ENCODE data around the gene RXRG.

The RXRG gene

DNA sequence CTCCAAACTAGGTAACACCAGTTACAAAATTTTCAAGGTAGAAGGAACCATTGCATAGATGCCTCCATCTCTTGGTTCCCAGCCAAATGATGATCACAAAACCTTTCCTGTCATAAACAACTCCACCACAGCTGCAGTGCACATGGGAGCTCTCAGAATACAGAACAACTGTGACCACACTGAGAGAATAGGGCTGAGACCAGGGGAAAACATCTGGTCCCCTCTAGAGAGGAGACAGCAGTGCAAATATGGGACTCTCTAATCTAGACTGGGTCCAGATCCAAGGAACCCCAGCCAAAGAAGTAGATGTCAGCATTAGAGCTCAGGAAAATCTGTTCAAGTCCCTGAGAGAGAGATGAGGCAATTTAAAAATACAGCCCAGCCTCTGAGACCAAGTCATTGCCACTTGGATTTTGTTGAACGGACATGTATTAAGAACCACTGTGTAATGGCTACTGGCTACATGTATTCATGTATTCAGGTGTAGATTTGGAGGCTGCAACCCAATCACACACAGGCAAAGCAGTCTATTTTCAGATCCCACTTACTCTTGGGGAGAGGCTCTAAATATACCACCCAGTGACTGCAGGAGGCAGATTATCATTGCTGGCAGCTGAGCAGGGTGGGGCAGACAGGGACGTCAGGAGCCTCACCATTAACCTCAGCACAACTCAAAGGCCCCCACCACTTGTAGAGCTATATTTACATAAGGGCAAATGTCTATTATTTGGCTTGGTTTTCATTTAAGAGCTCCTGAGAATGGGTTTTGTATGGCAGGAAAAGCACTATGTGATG lies 7.6 kb upstream of the RXRG start:
- intact Hi-C loops (cut with DNase I), result no loop called here
- DNase-seq, result no peak

- intact Hi-C loops (cut with DNase I), result no loop called here
- no peak for DNase-seq
These were observed 6.8 kb upstream of the RXRG start for GRCh38 chr1:165451691-165452090.

- intact Hi-C loops (cut with DNase I), result no loop called here
These were observed 4.2 kb upstream of the RXRG start for GRCh38 chr1:165449131-165449530.

GRCh38 chr1:165445388-165445787 lies 462 bp upstream of the RXRG start:
- DNase-seq, result no peak

More at GRCh38 chr1:165449131-165449530, 4.2 kb upstream of the RXRG start:
- no peak for DNase-seq

DNA sequence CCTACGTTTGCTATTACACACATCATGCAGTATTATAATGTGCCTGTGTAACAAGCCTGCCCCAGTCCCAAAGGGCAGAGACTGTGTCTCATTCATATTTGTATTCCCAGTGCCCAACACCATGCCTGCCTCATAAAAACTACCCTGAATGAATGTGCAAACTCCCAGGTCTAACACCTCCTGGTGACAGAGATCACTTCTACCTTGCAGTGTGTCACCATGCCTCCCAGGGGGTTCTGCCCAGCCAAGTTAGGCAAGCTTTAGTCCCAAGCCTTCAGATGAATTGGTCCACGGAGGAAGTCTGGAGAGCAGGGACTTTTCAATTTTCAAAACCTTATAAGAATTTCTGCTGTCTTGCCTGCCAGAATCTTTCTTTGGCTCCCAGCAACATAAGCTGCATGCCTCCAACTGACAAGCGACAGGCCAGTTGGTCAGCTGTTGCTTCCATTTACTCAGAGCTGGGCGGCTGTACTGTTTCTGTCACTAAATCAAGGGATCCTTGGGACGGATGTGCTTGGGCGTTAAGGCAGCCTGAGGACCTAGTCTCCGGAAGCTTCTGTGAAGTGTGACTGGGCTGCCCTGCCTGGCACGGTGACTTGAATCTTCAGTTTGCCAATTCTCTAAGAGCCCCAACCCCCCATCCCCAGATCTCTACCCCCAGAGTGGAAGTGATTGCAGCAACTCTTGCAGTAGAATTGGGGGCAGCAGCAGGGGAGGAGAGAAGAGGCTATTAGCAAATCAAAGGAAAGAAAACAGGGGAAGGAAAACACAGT lies 1.2 kb downstream of the RXRG start:
- peak in 5 of 10 donors; percentile 8 to 82 (median 31) for DNase-seq

More at GRCh38 chr1:165445388-165445787, 462 bp upstream of the RXRG start:
- intact Hi-C loops (cut with DNase I), result no loop called here

DNA sequence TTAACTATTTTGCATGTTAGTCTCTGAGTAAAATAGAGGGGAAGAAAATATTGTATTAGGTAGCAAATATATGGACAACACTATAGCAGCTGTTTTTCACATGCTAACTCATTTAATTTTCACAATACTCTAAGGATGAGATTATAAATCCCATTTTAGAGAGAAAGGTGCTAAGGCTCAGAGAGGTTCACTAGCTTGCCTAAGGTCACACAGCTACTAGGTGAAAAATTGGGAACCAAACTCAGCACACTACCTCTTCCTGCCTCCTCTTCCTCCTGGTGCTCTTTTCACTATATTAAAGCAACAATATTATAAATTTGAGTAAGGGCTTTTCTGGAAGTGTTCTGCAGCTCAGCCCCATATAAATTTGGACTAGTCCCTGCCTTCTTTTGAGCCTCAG lies 2.3 kb downstream of the RXRG start:
- intact Hi-C loops (cut with DNase I), result no loop called here
- no peak for DNase-seq

More for the DNA sequence above, 1.2 kb downstream of the RXRG start:
- intact Hi-C loops (cut with DNase I), result no loop called here

GRCh38 chr1:165442053-165442452 lies 2.9 kb downstream of the RXRG start:
- no peak for DNase-seq
- intact Hi-C loops (cut with DNase I), result no loop called here

GRCh38 chr1:165441166-165441880 lies 3.6 kb downstream of the RXRG start:
- DNase-seq, result no peak
- intact Hi-C loops (cut with DNase I), result no loop called here

DNA sequence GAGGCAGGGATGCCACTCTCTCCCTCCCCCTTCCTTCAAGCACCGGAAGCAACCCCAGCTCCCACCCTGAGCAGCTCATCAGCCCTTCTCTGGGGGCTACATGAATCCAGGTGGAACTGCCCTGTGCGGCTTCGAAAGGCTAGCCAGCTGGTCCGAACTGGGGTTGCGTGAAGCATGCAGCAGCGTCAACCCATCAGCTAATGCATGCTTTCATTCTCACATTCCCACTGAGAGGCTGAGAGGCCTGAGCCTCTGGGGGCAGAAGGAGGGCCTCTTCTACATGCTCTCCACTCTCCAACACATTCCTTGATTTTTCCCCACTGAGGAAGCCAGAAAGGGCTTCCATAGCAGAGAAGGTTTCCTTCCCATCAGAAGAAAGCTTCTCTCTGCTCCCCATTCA lies 5.6 kb downstream of the RXRG start:
- intact Hi-C loops (cut with DNase I), result no loop called here
- no peak for DNase-seq

- DNase-seq, result no peak
- intact Hi-C loops (cut with DNase I), result no loop called here
These were observed 7.9 kb downstream of the RXRG start for GRCh38 chr1:165436994-165437393.

GRCh38 chr1:165435801-165436200 lies 9.1 kb downstream of the RXRG start:
- intact Hi-C loops (cut with DNase I), result no loop called here
- no peak for DNase-seq

DNA sequence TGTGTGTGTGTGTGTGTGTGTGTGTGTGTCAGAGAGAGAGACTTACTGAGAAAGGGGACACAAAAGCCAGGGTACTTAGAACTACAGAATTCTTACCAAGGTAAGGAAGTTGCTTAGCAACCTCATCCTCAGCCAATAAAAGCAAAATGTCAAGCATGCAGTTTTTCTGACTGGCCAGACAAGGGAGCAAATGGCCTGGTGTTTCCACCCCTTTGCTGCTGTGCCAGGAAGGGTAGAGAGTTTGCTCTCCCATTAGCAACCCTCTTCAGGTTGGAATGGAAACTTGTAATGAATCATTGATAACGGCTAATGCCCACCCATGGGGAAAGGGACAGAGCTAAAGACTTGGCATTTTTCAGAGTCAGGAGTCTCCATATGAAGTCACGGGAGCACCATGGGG lies 10.6 kb downstream of the RXRG start:
- intact Hi-C loops (cut with DNase I), result no loop called here
- DNase-seq, result no peak

DNA sequence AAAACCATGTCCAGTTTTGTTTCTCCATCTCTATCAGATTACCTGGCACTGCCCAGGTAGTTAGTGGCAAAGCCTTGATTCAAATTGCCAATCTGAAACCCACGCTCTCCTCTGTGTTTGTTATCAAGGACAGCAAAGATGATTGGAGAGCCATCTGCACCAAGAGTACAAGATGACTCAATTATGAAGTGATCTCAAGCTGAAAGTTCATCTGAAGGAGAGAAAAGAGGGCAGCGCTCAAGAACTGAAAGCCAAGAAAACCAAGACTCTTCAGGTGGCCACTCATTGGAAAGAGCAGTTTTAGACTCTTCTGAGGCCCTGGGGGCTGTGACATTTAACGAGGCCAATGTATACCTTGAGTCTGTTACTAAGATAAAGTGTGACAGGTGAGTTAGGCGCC lies 13.8 kb downstream of the RXRG start:
- intact Hi-C loops (cut with DNase I), result no loop called here

GRCh38 chr1:165426745-165427144 lies 18.2 kb downstream of the RXRG start:
- no peak for DNase-seq
- intact Hi-C loops (cut with DNase I), result no loop called here

More for the DNA sequence above, 13.8 kb downstream of the RXRG start:
- no peak for DNase-seq

GRCh38 chr1:165425621-165426020 lies 19.3 kb downstream of the RXRG start:
- no peak for DNase-seq
- intact Hi-C loops (cut with DNase I), result no loop called here

- DNase-seq, result no peak
- intact Hi-C loops (cut with DNase I), result no loop called here
These were observed 20.3 kb downstream of the RXRG start for GRCh38 chr1:165424454-165425216.

DNA sequence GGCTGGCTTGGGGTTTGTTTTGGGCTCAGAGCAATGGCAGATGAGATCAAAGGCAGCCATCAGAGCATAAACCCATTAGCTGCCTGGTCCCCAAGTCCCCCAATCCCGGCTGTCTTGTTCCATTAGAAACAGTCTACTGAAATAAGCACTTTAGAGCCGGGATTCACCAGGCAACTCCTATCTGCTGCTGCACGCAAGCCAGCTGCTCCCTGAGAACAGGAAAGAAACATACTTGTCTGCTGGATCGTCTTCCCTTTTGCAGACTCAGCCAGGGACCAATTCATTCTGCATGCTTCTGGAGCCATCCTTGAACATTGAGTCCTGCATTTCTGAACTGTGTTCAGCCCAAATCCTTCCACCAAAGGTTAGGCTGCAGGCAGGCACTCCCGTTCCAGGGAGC lies 21.8 kb downstream of the RXRG start:
- DNase-seq, result no peak
- intact Hi-C loops (cut with DNase I), result no loop called here

DNA sequence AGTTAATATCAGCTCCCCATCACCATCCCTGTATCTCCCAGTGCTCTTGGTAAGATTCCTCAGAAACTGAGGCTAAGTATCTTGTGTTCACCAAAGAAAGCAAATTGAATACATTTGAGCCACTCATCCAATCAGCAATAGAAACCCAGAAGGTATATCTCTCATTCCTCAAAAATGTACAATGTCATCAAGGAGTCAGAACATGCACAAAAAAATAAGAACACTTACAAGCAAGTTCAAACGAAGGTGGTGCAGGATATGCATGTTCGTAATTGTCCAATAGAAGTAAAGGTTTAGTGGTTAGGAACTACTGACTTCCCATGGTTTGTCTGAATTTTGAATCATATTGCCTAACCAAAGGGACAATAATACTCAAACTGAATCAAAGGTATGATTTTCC lies 24.3 kb downstream of the RXRG start:
- intact Hi-C loops (cut with DNase I), result no loop called here
- no peak for DNase-seq

- DNase-seq, result no peak
- intact Hi-C loops (cut with DNase I), result no loop called here
These were observed 25.1 kb downstream of the RXRG start for GRCh38 chr1:165419839-165420238.

DNA sequence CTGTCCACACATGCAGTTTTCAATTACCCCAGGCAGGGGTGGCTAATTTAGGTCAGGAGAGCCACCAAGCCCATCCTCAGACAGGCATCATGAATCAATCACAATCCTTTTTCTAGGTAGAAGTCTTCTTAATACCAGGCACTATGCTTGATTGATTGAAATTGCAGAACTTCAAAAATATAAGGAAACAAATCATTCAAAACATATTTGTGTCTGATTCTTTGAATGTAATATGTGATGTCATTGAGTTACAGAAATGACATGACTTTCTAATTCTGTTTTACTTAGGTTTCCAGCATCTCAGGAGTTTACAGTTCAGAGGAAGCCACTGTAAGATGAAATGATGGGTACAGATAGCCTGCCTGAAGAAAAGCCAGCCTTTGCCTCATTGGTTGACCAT lies 26.7 kb downstream of the RXRG start:
- intact Hi-C loops (cut with DNase I), result no loop called here
- DNase-seq, result no peak

DNA sequence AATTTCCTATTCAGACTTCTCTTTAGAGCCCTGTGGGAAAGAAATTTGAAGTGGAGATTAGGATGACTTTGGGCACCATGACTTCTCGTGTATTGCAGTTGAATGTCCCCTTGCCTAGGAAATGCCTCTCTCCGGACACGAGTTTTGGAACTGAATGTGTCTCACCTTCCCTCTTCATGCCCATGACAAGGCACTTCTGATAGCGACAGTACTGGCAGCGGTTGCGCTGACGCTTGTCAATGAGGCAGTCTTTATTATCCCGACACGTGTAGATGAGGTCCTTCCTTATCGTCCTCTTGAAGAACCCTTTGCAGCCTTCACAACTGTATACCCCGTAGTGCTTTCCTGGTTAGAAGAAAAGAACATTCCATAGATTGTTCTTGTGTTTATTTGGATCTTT lies 28.1 kb downstream of the RXRG start:
- intact Hi-C loops (cut with DNase I), result no loop called here
- DNase-seq, result no peak

All from posterior cingulate gyrus (tissue), 11 donors.